ENCODE measurements around the gene PTPRJ. TPM values are rescaled to one million over a fixed set of nuclear protein-coding genes. Genes with fewer than 3 reads are reported as not detected.

PTPRJ gene
- total and polyA plus RNA-seq, 4 donors = 4.1 to 24.7 (median 14.6) TPM

- no peaks in the 10 kb centered on the region for H3K9me3 ChIP-seq (ENCODE audit: control insufficient read depth in 4 of 4, low read length in 3 of 4)
- WGBS = 95% methylated on average over 4 of the region's 4 CpGs
- H3K4me1 ChIP-seq (ENCODE audit: control insufficient read depth in 4 of 4, insufficient read depth in 4 of 4, low read length in 3 of 4) = peaks cover 0 to 6% (median 2%) of the 10 kb centered on the region in 4 donors
- no peak overlapping the region for H3K4me3 ChIP-seq (ENCODE audit: low read depth in 1 of 3, low read length in 3 of 3)
- H3K36me3 ChIP-seq (ENCODE audit: control insufficient read depth in 4 of 4, insufficient read depth in 3 of 4, low read depth in 1 of 4, low read length in 3 of 4) = no peaks in the 10 kb centered on the region
- no peak overlapping the region for H3K27ac ChIP-seq (ENCODE audit: low read depth in 1 of 2, low read length in 2 of 2)
- no peak for TF ChIP-seq HNF4A (conservative IDR thresholded peaks at IDR 0.05)
- no peak for TF ChIP-seq HNF4G (IDR thresholded peaks at IDR 0.05)
- TF ChIP-seq RXRA (IDR thresholded peaks at IDR 0.05) = no peak
- TF ChIP-seq EGR1 (IDR thresholded peaks at IDR 0.05; ENCODE audit: low read depth in 2 of 2) = no peak
- no peak for TF ChIP-seq FOXA1 (IDR thresholded peaks at IDR 0.05)
- TF ChIP-seq FOXA2 (IDR thresholded peaks at IDR 0.05) = no peak
- no peak for TF ChIP-seq GABPA (IDR thresholded peaks at IDR 0.05 in 1 of 2, conservative IDR thresholded peaks at IDR 0.05 in 1 of 2)
- TF ChIP-seq MAX (IDR thresholded peaks at IDR 0.05) = no peak
- TF ChIP-seq YY1 (IDR thresholded peaks at IDR 0.05) = no peak
- no peak for TF ChIP-seq SP1 (IDR thresholded peaks at IDR 0.05)
- TF ChIP-seq TAF1 (conservative IDR thresholded peaks at IDR 0.05) = no peak
- TF ChIP-seq ATF3 (IDR thresholded peaks at IDR 0.05) = no peak
- TF ChIP-seq NR2F2 (IDR thresholded peaks at IDR 0.05) = no peak
- TF ChIP-seq CTCF (IDR thresholded peaks at IDR 0.05; ENCODE audit: low read depth, low read length, missing input control) = no peak
- TF ChIP-seq REST (IDR thresholded peaks at IDR 0.05) = no peak
- no peak for TF ChIP-seq ZBTB33 (IDR thresholded peaks at IDR 0.05)
- TF ChIP-seq RAD21 (IDR thresholded peaks at IDR 0.05) = no peak
- TF ChIP-seq JUND (IDR thresholded peaks at IDR 0.05) = no peak
- no peak for DNase-seq (ENCODE audit: low spot score)
- no peaks in the 10 kb centered on the region for H3K27me3 ChIP-seq (ENCODE audit: control insufficient read depth in 4 of 4, insufficient read depth in 4 of 4, low read length in 3 of 4)
- H3K9ac ChIP-seq (ENCODE audit: low read depth in 1 of 2, low read length in 2 of 2) = no peak overlapping the region
These were observed 8.9 kb upstream of the PTPRJ start for GRCh38 chr11:47971501-47971900.

Measured in liver (tissue), 9 donors.